ENCODE measurements around the gene ELK3. TPM values are rescaled to one million over a fixed set of nuclear protein-coding genes. Genes with fewer than 3 reads are reported as not detected.

Gene ELK3
- total RNA-seq, 1 experiment from 2014 or later = 9.4 TPM

- H3K14ac ChIP-seq (ENCODE audit: insufficient read depth, low read length) = no peak overlapping the region
- H4K5ac ChIP-seq (ENCODE audit: insufficient read length, low read depth, low read length) = no peak overlapping the region
- H3K9ac ChIP-seq (ENCODE audit: extremely low read depth, insufficient read length, low read length) = no peak overlapping the region
- peaks cover 3% of the 10 kb centered on the region for H3K23me2 ChIP-seq (ENCODE audit: insufficient read length, low read depth, low read length, poor library complexity, severe bottlenecking)
- H2BK15ac ChIP-seq (ENCODE audit: low read depth, low read length) = no peak overlapping the region
- H2BK5ac ChIP-seq (ENCODE audit: insufficient read length, low read length) = no peak overlapping the region
- Mint-ChIP-seq H3K4me3 (no peak overlapping the region), H3K4me1 (peaks cover 7 to 12% of the 10 kb centered on the region in 2 experiments), H3K27me3 (ENCODE audit: low read depth) (no peaks in the 10 kb centered on the region), H3K27ac (no peak overlapping the region), H3K36me3 (ENCODE audit: insufficient read depth in 1 of 3, low read depth in 3 of 3) (no peaks in the 10 kb centered on the region), H3K9me3 (no peaks in the 10 kb centered on the region)
- no peak overlapping the region for H4K8ac ChIP-seq (replicated peaks; ENCODE audit: insufficient read length, low read depth, low read length)
- no peak overlapping the region for H3T11ph ChIP-seq (ENCODE audit: low read length)
- H2AFZ ChIP-seq (ENCODE audit: low read length) = no peak overlapping the region
- no peak overlapping the region for H2AK5ac ChIP-seq (ENCODE audit: insufficient read length, low read length)
- no peak overlapping the region for H3K56ac ChIP-seq (ENCODE audit: insufficient read length, low read depth, low read length)
- H3K4ac ChIP-seq (ENCODE audit: low read depth, low read length) = no peak overlapping the region
- H4K91ac ChIP-seq (ENCODE audit: insufficient read length, low read depth, low read length) = no peak overlapping the region
- H2BK12ac ChIP-seq (ENCODE audit: insufficient read length, low read depth, low read length) = no peak overlapping the region
- no peak overlapping the region for H2BK20ac ChIP-seq (ENCODE audit: low read depth, low read length, poor library complexity, severe bottlenecking)
- no peak overlapping the region for H3K18ac ChIP-seq (ENCODE audit: insufficient read length, low read depth, low read length)
- H3K79me1 ChIP-seq (ENCODE audit: insufficient read depth, low read depth, low read length, poor library complexity, severe bottlenecking) = no peaks in the 10 kb centered on the region
- no peaks in the 10 kb centered on the region for H3K79me2 ChIP-seq (ENCODE audit: insufficient read depth, low read length)
- no peaks in the 10 kb centered on the region for H3K4me1 ChIP-seq (ENCODE audit: insufficient read depth, low read length)
- no peak for TF ChIP-seq CTCF (conservative IDR thresholded peaks at IDR 0.05)
- WGBS (ENCODE audit: extremely low coverage, insufficient read length, low lambda C conversion rate) = no CpG with 5 or more reads among the region's 13 CpGs
- H2BK120ac ChIP-seq (ENCODE audit: low read depth, low read length, poor library complexity, severe bottlenecking) = no peak overlapping the region
- H4K20me1 ChIP-seq (ENCODE audit: control insufficient read depth, insufficient read depth, insufficient read length) = no peaks in the 10 kb centered on the region
- H3K4me2 ChIP-seq (ENCODE audit: insufficient read depth, insufficient read length, low read length) = no peak overlapping the region
- no peaks in the 10 kb centered on the region for H3K9me3 ChIP-seq (ENCODE audit: control insufficient read depth, low read depth, low read length)
- no peak overlapping the region for H3K23ac ChIP-seq (ENCODE audit: insufficient read length, low read depth, low read length)
- DNase-seq = no peak
- no peaks in the 10 kb centered on the region for H3K27me3 ChIP-seq (ENCODE audit: insufficient read depth, low read length)
- no peak overlapping the region for H3K27ac ChIP-seq (ENCODE audit: insufficient read length, low read depth, low read length)
Measured at GRCh38 chr12:96238336-96239047, 44.3 kb downstream of the ELK3 start.

All from H9 (cell line).